Suprapubic skin (tissue), 4 donors: ENCODE data around the gene CCDC178.

ENCODE experiments used
- POLR2A ChIP-seq, 2 donors: fragments of 450-650 bp; IDR thresholded peaks; one replicate each; pipeline ENCODE4 v1.6.1; 2017; ENCODE audit warnings: antibody characterized with exemption in 2 of 2, mild to moderate bottlenecking in 2 of 2, moderate library complexity in 2 of 2
- POLR2AphosphoS5 ChIP-seq, 3 donors: sonication (generic); formaldehyde crosslinking; IDR thresholded peaks; one replicate each; pipeline ENCODE4 v1.6.1; 2017; ENCODE audit warnings: antibody characterized with exemption in 3 of 3
- TF ChIP-seq, protein P1 (sequence below), 2 donors: fragments of 200-600 bp in 1 of 2; fragments of 450-650 bp in 1 of 2; sonication (generic) in 1 of 2; IDR thresholded peaks; one replicate each; pipeline ENCODE4 v1.5.1; 2016 to 2019; ENCODE audit warnings: antibody characterized with exemption in 2 of 2, mild to moderate bottlenecking in 1 of 2, moderate library complexity in 1 of 2

DNA sequence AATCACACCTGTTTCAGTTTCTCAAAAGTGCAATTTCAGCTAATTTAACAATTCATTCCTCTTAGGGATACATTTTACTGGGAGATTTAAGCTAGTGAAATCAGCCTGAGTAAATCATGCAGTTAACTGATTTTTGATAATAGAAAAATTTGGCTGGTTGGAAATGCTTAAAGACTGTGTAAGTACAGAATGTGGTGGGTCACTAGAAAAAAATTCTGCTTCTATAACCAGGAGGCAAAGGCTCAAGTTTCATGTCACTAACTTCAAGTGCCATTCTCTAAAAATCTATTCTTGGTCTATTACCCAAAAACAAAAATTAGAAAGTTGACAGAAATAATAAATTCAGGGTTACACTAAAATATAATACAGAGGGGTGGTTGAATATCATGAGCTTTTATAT lies 271.3 kb downstream of the CCDC178 start:
- TF ChIP-seq, protein P1, sequence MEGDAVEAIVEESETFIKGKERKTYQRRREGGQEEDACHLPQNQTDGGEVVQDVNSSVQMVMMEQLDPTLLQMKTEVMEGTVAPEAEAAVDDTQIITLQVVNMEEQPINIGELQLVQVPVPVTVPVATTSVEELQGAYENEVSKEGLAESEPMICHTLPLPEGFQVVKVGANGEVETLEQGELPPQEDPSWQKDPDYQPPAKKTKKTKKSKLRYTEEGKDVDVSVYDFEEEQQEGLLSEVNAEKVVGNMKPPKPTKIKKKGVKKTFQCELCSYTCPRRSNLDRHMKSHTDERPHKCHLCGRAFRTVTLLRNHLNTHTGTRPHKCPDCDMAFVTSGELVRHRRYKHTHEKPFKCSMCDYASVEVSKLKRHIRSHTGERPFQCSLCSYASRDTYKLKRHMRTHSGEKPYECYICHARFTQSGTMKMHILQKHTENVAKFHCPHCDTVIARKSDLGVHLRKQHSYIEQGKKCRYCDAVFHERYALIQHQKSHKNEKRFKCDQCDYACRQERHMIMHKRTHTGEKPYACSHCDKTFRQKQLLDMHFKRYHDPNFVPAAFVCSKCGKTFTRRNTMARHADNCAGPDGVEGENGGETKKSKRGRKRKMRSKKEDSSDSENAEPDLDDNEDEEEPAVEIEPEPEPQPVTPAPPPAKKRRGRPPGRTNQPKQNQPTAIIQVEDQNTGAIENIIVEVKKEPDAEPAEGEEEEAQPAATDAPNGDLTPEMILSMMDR (IDR thresholded peaks at IDR 0.05) = no peak
- TF ChIP-seq POLR2A (IDR thresholded peaks at IDR 0.05) (no peak), POLR2AphosphoS5 (IDR thresholded peaks at IDR 0.05) (no peak)
